Epithelial cell of proximal tubule (primary cell): Measurements from ENCODE around the gene POLDIP2. TPM values are rescaled to one million over a fixed set of nuclear protein-coding genes. Genes with fewer than 3 reads are reported as not detected.

ENCODE experiments used
- DNase-seq: peaks from one replicate; pipeline ENCODE4 v3.0.0-alpha.2; 2011; ENCODE audit warnings: low read depth
- H3K4me3 ChIP-seq: 2 replicates; pipeline ENCODE4 v1.5.1; 2011; ENCODE audit warnings: low read depth, mild to moderate bottlenecking, low read length
- CTCF ChIP-seq: conservative IDR thresholded peaks from 2 replicates; pipeline ENCODE4 v1.5.1; 2012; ENCODE audit warnings: low read depth, mild to moderate bottlenecking, low read length
- total RNA-seq: library from RNA; depleted of rRNA; stranded (reverse); fragments of >200 nt; gene quantifications from 2 replicates; pipeline ENCODE4 v1.2.3, GENCODE V29; 2015

The POLDIP2 gene
- 96.4 and 131 TPM in 2 replicates for total RNA-seq

GRCh38 chr17:28357061-28357900, at the start of gene POLDIP2:
POLDIP2 (minus strand) TSS chr17:28357527; CDS start chr17:28357448, 79 bp downstream.
- H3K4me3 ChIP-seq = peak within 1 kb of the TSS; percentile 91
- no peak for DNase-seq
- no peak for TF ChIP-seq CTCF

- H3K4me3 ChIP-seq = peak overlapping the region; percentile 62
- DNase-seq = no peak
- TF ChIP-seq CTCF = no peak
Observed at GRCh38 chr17:28406473-28406814, 49.1 kb upstream of the POLDIP2 start.

- H3K4me3 ChIP-seq = peak within 1 kb of the TSS; percentile 62
- DNase-seq = no peak
- TF ChIP-seq CTCF = no peak
Observed at GRCh38 chr17:28405632-28406472, 48.5 kb upstream of the POLDIP2 start, which contains the start of gene SLC46A1. SLC46A1 (minus strand) TSS chr17:28406212; CDS start chr17:28406114, 98 bp downstream.

GRCh38 chr17:28404812-28405570, 47.7 kb upstream of the POLDIP2 start:
- no peak for TF ChIP-seq CTCF

GRCh38 chr17:28404461-28404811, 47.1 kb upstream of the POLDIP2 start:
- no peak overlapping the region for H3K4me3 ChIP-seq
- DNase-seq = no peak
- no peak for TF ChIP-seq CTCF

More at GRCh38 chr17:28404812-28405570, 47.7 kb upstream of the POLDIP2 start:
- no peak for DNase-seq
- H3K4me3 ChIP-seq = peak overlapping the region; percentile 62

GRCh38 chr17:28404007-28404406, 46.7 kb upstream of the POLDIP2 start:
- DNase-seq = no peak
- no peak overlapping the region for H3K4me3 ChIP-seq
- TF ChIP-seq CTCF = no peak
